ENCODE results near the gene NPAS3. TPM values are rescaled to one million over a fixed set of nuclear protein-coding genes. Genes with fewer than 3 reads are reported as not detected.
A peak's percentile ranks its signal among the peaks of the same experiment; 100 is the strongest.

NPAS3 gene
- total and polyA plus RNA-seq, 2 of the 13 experiments (the other 11 are each of a cell fraction or from before 2014, with no cell fraction given), result not detected

DNA sequence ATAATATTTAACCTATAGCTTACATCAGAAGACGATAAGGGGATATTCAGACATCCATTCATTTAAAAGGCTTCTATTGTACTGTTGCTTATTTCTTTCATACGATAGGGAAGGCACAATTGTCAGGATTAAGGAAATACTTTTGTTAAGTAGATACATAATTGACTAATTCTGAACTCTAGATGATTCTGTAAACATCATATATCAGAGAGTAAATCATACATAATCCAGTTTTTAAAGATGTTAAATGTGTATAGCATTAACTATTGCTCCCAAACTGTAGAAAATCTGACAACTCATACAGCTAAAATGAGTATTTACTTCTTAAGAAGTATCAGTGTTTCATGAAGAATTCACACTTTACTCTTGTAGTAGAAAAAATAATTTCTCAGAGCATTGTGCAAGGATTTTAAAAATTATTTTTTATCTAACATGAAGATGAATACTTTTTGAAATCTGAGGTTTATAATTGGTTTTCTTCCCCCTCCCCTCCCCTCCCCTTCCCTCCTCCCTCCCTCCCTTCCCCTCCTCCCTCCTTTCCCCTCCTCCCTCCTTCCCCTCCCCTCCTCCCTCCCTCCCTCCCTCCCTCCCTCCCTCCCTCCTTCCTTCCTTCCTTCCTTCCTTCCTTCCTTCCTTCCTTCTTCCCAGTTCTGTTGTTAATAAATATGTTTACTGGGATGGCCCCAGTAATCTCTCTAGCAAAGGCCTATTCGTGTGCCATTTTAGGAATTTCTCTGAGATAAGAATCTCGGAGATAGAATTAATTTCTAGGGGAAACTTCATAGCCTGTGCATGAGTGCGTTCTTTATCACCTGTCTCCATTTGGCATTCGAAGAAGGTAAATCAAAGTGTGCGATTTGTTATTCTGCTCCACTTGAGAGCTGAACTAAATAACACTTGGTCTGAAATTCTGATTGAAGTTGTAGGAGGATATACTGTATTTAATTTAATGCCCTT is 2.3 kb downstream of the NPAS3 start:
- in situ Hi-C loops (cut with HindIII; ENCODE audit: extremely low pct_ligation_motif_present, low pct_unique_long_range_greater_than_20kb), result no loop called here
- Histone ChIP-seq H3K9ac (ENCODE audit: insufficient read depth, low read depth, low read length) (no peak overlapping the region), H2AFZ (ENCODE audit: low read length) (no peak overlapping the region), H3K4me3 (replicated peaks in 1 of 3; ENCODE audit: insufficient read depth in 1 of 3, low read depth in 2 of 3, low read length in 3 of 3) (no peak overlapping the region), H3K79me2 (ENCODE audit: insufficient read depth, low read length) (no peaks in the 10 kb centered on the region), H3K9me3 (ENCODE audit: low read length) (no peaks in the 10 kb centered on the region), H3K27ac (ENCODE audit: extremely low read length, insufficient read depth, low read length) (no peak overlapping the region), H3K4me2 (ENCODE audit: low read depth, low read length) (no peak overlapping the region), H3K36me3 (replicated peaks in 1 of 2; ENCODE audit: control insufficient read depth in 1 of 2, insufficient read depth in 2 of 2, low read length in 2 of 2) (no peaks in the 10 kb centered on the region), H4K20me1 (ENCODE audit: insufficient read depth, low read length) (no peaks in the 10 kb centered on the region; the same call in 1 of the 2 replicates), H3K27me3 (ENCODE audit: control insufficient read depth in 1 of 2, insufficient read depth in 2 of 2, low read length in 2 of 2) (peaks cover 9 to 47% of the 10 kb centered on the region in 2 experiments), H3K4me1 (ENCODE audit: insufficient read depth, low read length) (no peaks in the 10 kb centered on the region)
- intact Hi-C loops (cut with micrococcal nuclease; ENCODE audit: unreplicated experiment), result no loop called here
- DNase-seq (ENCODE audit: low spot score) (no peak), ATAC-seq (no peak), FAIRE-seq (no peak)
- 36% methylated on average over 7 of the region's 7 CpGs for WGBS (ENCODE audit: low lambda C conversion rate)
- no TSS peak for BruUV-seq (replicated peaks)
- no peak for TF ChIP-seq ZNF530 (CRISPR knock-in tag; IDR thresholded peaks at IDR 0.05; ENCODE audit: low read depth)
- peak; percentile 100 for TF ChIP-seq HNRNPK (IDR thresholded peaks at IDR 0.05; ENCODE audit: low read depth, low read length, poor library complexity, severe bottlenecking)
- TF ChIP-seq MTF2 (CRISPR knock-in tag; IDR thresholded peaks at IDR 0.05; ENCODE audit: borderline replicate concordance), result no peak
- TF ChIP-seq PCBP1 (IDR thresholded peaks at IDR 0.05; ENCODE audit: borderline replicate concordance, low read depth, low read length), result peak; percentile 94; the same call in 1 of the 2 replicates
- TF ChIP-seq FOSL2 (CRISPR knock-in tag; IDR thresholded peaks at IDR 0.05), result no peak
- POLR2A ChIA-PET, result no interaction called here
- CTCF ChIA-PET (ENCODE audit: low intra/inter-chr PET ratio, low total read pairs), result no interaction called here

DNA sequence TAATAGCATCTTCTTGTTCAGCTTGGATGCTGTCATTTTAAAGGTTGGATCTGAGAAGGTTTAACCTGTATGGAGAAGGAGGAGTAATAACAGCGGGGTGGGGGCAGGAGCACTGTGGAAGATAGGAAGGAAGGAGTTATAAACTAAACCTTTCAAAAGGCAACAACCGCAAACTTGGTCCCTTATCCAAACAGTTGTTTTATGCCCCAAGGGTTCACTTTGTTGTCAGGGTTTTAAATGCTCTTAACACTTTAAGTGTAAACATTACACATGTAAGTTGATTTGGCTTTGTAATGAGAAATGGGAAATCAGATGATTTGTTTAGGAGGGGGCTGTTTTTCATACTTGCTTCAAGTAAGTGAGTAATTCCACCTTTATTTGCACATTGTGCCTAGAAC is 3.0 kb downstream of the NPAS3 start:
- in situ Hi-C loops (cut with HindIII; ENCODE audit: extremely low pct_ligation_motif_present, low pct_unique_long_range_greater_than_20kb), result no loop called here
- no peak for DNase-seq (ENCODE audit: low spot score)

More for the DNA sequence above, 3.0 kb downstream of the NPAS3 start:
- Histone ChIP-seq H2AFZ (ENCODE audit: low read length) (no peak overlapping the region), H3K9ac (ENCODE audit: insufficient read depth, low read depth, low read length) (no peak overlapping the region), H3K4me1 (ENCODE audit: insufficient read depth, low read length) (no peaks in the 10 kb centered on the region), H3K4me3 (replicated peaks in 1 of 3; ENCODE audit: insufficient read depth in 1 of 3, low read depth in 2 of 3, low read length in 3 of 3) (no peak overlapping the region), H3K4me2 (ENCODE audit: low read depth, low read length) (no peak overlapping the region), H4K20me1 (ENCODE audit: insufficient read depth, low read length) (no peaks in the 10 kb centered on the region; the same call in 1 of the 2 replicates), H3K36me3 (replicated peaks in 1 of 2; ENCODE audit: control insufficient read depth in 1 of 2, insufficient read depth in 2 of 2, low read length in 2 of 2) (no peaks in the 10 kb centered on the region), H3K27ac (ENCODE audit: extremely low read length, insufficient read depth, low read length) (no peak overlapping the region), H3K9me3 (ENCODE audit: low read length) (no peaks in the 10 kb centered on the region), H3K27me3 (ENCODE audit: control insufficient read depth in 1 of 2, insufficient read depth in 2 of 2, low read length in 2 of 2) (peaks cover 9 to 41% of the 10 kb centered on the region in 2 experiments), H3K79me2 (ENCODE audit: insufficient read depth, low read length) (no peaks in the 10 kb centered on the region)
- no peak for ATAC-seq
- no peak for TF ChIP-seq NFRKB (IDR thresholded peaks at IDR 0.05)
- TF ChIP-seq ZNF101 (CRISPR knock-in tag; IDR thresholded peaks at IDR 0.05; ENCODE audit: borderline replicate concordance, low read depth), result no peak
- TF ChIP-seq ZNF550 (CRISPR knock-in tag; IDR thresholded peaks at IDR 0.05; ENCODE audit: borderline replicate concordance), result no peak
- TF ChIP-seq ZNF18 (CRISPR knock-in tag; IDR thresholded peaks at IDR 0.05; ENCODE audit: insufficient replicate concordance), result no peak
- TF ChIP-seq, protein P1, sequence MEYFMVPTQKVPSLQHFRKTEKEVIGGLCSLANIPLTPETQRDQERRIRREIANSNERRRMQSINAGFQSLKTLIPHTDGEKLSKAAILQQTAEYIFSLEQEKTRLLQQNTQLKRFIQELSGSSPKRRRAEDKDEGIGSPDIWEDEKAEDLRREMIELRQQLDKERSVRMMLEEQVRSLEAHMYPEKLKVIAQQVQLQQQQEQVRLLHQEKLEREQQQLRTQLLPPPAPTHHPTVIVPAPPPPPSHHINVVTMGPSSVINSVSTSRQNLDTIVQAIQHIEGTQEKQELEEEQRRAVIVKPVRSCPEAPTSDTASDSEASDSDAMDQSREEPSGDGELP (IDR thresholded peaks at IDR 0.05; ENCODE audit: borderline replicate concordance, low read depth), result no peak
- 3% methylated on average over 2 of the region's 2 CpGs for WGBS (ENCODE audit: low lambda C conversion rate)
- POLR2A ChIA-PET, result no interaction called here
- BruUV-seq (replicated peaks), result no TSS peak
- FAIRE-seq, result no peak
- CTCF ChIA-PET (ENCODE audit: low intra/inter-chr PET ratio, low total read pairs), result no interaction called here
- intact Hi-C loops (cut with micrococcal nuclease; ENCODE audit: unreplicated experiment), result no loop called here

Data from HepG2 (cell line).